ENCODE results near the gene PTTG1. TPM values are rescaled to one million over a fixed set of nuclear protein-coding genes. Genes with fewer than 3 reads are reported as not detected.
"Not testable (repeated sequence)": the region's sequence is repeated elsewhere in the genome, so short reads cannot be mapped to it uniquely, and the experiment has no call there.

PTTG1 gene
- total RNA-seq, 1 experiment from 2014 or later, result 341 TPM

- DNase-seq (ENCODE audit: extremely low read depth, low read depth), result no peak
Measured at GRCh38 chr5:160419458-160420330, 2.0 kb upstream of the PTTG1 start.

GRCh38 chr5:160420331-160420610 lies 1.4 kb upstream of the PTTG1 start:
- DNase-seq (ENCODE audit: extremely low read depth, low read depth), result no peak

- no peak for DNase-seq (ENCODE audit: extremely low read depth, low read depth)
Measured at GRCh38 chr5:160423099-160423498, 1.4 kb downstream of the PTTG1 start.

GRCh38 chr5:160427607-160428006 lies 6.0 kb downstream of the PTTG1 start:
- no peak for DNase-seq (ENCODE audit: extremely low read depth, low read depth)

- no peak for DNase-seq (ENCODE audit: extremely low read depth, low read depth)
Measured at GRCh38 chr5:160432196-160432595, 10.5 kb downstream of the PTTG1 start.

- no peak for DNase-seq (ENCODE audit: extremely low read depth, low read depth)
Measured at GRCh38 chr5:160432787-160433186, 11.1 kb downstream of the PTTG1 start.

- no peak for DNase-seq (ENCODE audit: extremely low read depth, low read depth)
Measured at GRCh38 chr5:160434022-160434531, 12.4 kb downstream of the PTTG1 start.

GRCh38 chr5:160435532-160435931 lies 13.9 kb downstream of the PTTG1 start:
- no peak for DNase-seq (ENCODE audit: extremely low read depth, low read depth)

GRCh38 chr5:160436017-160436416 lies 14.4 kb downstream of the PTTG1 start:
- no peak for DNase-seq (ENCODE audit: extremely low read depth, low read depth)

GRCh38 chr5:160436661-160437060 lies 15.0 kb downstream of the PTTG1 start:
- not testable (repeated sequence) for DNase-seq (ENCODE audit: extremely low read depth, low read depth)

GRCh38 chr5:160437271-160437670 lies 15.6 kb downstream of the PTTG1 start:
- DNase-seq (ENCODE audit: extremely low read depth, low read depth), result no peak

- peak; percentile 59 for DNase-seq (ENCODE audit: extremely low read depth, low read depth)
Measured at GRCh38 chr5:160438316-160439204, 16.9 kb downstream of the PTTG1 start.

- DNase-seq (ENCODE audit: extremely low read depth, low read depth), result peak; percentile 74
Measured at GRCh38 chr5:160439205-160439600, 17.5 kb downstream of the PTTG1 start.

- DNase-seq (ENCODE audit: extremely low read depth, low read depth), result no peak
Measured at GRCh38 chr5:160441311-160441781, 19.7 kb downstream of the PTTG1 start.

- no peak for DNase-seq (ENCODE audit: extremely low read depth, low read depth)
Measured at GRCh38 chr5:160442824-160443431, 21.3 kb downstream of the PTTG1 start.

- DNase-seq (ENCODE audit: extremely low read depth, low read depth), result no peak
Measured at GRCh38 chr5:160444407-160444806, 22.8 kb downstream of the PTTG1 start.

- DNase-seq (ENCODE audit: extremely low read depth, low read depth), result no peak
Measured at GRCh38 chr5:160445132-160445531, 23.5 kb downstream of the PTTG1 start.

GRCh38 chr5:160445751-160446150 lies 24.1 kb downstream of the PTTG1 start:
- DNase-seq (ENCODE audit: extremely low read depth, low read depth), result no peak

- no peak for DNase-seq (ENCODE audit: extremely low read depth, low read depth)
Measured at GRCh38 chr5:160448886-160449285, 27.2 kb downstream of the PTTG1 start.

GRCh38 chr5:160449458-160449857 lies 27.8 kb downstream of the PTTG1 start:
- DNase-seq (ENCODE audit: extremely low read depth, low read depth), result no peak
